GOT3 (cell line): ENCODE measurements around the gene ZFYVE28.
"Not testable (repeated sequence)": the region's sequence is repeated elsewhere in the genome, so short reads cannot be mapped to it uniquely, and the experiment has no call there.

Experiments
- DNase-seq: peaks from one replicate; lab custom pipeline; 2025; ENCODE audit warnings: mixed read lengths; lab: John Stamatoyannopoulos, UW

Gene ZFYVE28

DNA sequence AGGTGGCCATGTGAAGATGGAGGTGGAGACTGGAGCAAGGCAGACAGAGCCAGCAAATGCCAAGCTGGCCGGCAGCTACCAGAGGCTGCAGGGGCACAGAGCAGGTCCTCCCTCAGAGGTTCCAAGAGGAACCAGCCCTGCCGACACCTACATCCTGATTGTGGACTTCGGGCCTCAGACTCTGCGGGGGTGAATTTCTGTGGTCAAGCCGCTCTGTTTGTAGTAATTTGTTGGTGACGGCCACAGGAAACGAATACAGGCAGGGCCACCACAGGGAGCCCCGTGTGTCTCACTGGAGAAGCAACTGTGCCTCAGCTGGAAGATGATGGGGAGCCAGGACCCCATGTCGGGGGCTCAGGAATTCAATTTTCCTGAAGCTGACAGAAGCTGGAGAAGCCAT lies 28.3 kb downstream of the ZFYVE28 start:
- DNase-seq, result no peak

DNA sequence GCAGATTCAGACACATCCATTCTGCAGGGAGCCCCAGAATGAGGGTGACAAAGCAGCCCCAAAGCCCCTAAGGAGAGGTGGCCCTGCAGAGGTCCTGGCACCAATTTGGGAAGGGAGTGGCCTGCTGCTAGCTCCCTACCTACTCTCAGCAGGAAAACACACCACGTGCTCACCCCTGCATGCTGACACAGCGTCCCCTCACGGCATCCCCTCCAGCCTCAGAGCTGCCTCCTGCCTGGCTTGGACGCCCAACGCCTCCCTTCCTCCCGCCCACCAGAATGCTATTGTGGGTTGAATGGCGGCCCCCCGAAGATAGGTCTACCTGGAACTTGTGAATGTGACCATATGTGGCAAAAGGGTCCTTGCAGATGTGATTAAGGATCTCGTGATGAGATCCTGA lies 28.8 kb downstream of the ZFYVE28 start:
- DNase-seq, result no peak

DNA sequence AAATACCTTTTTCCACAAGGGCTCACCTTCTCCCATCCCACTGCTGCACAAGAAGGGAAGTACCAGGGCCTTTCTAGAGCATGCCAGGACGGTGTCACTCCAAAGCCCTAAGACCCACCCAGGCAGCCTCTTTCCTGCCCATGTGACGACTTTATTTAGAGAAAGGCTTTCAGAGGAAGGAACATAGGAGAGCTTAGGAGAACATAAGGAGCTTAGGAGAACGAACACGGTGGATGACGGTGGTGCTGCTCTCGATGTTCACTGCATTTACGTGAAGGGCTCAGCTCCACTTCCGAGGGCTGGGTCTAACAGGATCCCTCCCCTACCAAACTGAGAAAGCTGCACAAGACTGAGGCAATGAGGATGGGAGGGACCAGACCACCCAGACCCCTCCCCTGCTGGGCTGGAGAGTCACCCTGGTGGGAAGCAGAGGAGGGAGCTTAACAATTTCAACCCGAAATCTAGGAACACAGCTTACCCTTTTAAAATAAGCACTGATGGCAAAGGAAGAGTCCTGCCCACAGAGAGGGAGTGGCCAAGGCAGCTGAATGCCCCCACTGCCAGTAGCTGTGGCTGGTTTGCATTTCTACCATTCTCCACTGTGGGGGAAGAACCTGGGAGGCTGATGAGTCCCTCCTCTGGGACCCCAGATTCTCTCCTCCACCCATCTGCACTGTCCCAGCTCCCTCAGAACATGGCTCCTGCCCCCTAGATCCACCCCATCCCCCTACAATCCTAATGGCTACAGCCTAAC lies 29.8 kb downstream of the ZFYVE28 start:
- no peak for DNase-seq

DNA sequence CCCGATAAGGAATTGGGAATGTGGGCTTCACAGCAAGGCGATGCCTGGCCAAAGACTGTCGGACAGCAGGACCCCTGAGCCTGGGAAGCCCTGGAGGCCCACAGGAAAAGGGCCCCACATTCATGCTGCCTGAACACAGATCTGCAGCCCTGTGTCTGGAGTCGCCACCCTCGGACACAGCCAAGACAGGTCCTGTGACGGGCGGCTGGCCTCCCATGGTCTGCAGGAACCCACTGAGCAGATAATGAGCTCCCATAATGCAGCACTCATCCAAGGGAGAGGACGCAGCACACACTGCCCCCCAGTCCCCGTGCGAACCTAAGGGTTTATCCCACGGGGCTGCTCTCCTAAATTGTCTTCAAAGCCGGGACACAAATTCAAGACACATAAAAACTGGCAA lies 30.6 kb downstream of the ZFYVE28 start:
- DNase-seq, result no peak

DNA sequence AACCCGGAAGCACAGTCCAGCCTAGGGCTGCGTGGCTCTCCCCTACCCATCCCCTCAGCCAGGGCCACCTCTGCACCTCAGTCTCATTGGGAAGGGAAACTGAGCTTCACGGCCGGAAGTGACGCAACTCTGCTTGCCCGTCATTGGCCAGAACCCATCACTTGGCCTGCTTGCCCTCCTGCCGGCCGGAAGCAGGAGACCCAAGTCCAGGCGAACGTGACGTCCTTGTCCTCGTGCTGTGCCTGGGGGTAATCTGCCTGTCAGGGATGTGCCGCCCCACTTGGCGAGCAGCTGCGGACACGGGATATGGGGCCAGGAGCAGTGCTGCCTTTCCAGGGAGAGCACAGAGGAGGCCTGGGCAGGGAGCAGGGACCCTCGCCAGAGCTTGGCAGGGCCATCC lies 31.2 kb downstream of the ZFYVE28 start:
- no peak for DNase-seq

DNA sequence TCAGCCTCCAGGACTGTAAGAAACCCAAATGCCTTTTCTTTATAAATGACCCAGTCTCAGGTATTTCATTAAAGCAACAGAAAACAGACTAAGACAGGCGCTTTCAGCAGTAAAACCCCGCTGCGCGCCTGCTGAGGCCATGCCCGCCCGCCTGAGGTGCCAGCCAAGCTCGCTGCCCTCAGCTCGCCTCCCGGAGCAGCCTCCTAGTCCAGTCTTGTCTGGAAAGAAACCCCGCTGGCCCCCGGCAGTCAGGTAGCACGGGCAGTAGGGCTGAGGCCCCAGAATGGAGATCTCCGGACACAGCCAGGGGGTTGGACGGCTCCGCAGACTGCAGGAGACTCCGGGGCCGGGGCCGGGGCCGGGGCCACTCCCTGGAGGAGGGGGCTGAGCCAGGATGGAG lies 31.7 kb downstream of the ZFYVE28 start:
- no peak for DNase-seq

DNA sequence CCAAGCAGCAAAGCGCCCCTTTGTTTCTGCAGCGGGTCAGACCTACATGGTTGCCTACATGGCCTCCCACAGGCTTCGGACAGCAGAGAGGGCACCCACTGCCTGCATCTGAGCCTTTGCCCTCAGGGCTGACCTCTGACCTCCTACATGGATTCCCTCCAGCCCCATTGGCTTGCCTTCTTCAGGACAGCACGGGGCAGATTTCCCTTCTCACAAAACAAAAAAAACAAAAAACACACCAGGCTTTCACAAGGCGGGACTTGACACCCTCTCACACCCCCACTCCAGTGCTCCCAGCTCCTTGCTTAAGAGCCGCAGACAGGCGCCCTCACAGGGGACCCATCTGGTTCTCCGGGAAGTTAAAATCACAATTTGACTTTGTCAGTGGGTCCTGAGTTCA lies 32.9 kb downstream of the ZFYVE28 start:
- no peak for DNase-seq

DNA sequence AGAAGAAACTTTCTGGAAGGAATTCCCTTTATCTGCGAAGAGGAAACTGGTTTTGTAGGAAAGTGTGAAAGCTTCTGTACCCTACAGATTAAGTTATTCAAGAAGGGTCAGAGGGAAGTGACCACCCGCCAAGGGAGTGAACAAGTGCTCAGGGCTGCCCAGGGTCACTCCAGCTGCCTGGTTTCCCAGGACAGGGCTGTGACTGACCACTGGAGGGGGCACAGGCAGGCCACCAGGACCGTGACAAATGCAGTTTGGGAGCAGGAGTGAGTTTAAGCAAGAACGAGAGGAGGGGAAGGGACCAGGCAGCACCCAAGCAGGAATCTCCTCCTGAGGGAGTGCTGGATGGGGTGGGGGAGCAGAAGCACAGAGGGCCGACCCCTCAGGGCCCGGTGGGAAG lies 34.2 kb downstream of the ZFYVE28 start:
- no peak for DNase-seq

DNA sequence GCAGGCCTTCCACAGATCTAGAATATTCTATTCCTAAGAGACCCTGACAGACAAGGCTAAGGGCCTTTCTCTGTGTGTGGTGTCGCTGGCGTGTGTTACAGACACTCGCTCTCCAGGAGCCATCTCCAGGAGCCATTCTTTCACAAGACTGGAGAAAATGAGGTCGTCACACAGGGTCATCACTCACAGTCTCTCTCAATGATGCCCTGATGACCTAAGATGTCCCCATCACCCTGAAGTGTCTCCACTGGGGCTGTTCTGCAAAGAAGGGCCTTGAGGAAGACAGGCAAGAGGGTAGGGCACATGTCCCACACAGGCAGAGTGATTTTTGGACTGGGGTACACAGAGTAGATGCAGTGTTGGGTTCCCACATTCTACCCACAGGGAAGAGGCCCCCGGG lies 34.7 kb downstream of the ZFYVE28 start:
- no peak for DNase-seq

DNA sequence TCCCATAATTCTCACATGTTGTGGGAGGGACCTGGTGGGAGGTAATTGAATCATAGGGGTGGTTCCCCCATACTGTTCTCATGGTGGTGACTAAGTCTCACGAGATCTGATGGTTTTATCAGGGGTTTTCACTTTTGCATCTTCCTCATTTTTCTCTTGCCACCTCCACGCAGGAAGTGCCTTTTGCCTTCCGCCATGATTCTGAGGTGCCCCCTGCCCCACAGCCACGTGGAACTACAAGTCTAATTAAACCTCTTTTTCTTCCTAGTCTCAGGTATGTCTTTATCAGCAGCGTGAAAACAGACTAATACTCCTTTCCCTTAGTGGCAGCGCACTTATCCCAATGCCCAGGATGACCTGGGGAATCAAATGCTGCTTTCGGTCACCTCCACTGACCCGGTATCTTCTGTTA lies 35.2 kb downstream of the ZFYVE28 start:
- DNase-seq, result not testable (repeated sequence)

DNA sequence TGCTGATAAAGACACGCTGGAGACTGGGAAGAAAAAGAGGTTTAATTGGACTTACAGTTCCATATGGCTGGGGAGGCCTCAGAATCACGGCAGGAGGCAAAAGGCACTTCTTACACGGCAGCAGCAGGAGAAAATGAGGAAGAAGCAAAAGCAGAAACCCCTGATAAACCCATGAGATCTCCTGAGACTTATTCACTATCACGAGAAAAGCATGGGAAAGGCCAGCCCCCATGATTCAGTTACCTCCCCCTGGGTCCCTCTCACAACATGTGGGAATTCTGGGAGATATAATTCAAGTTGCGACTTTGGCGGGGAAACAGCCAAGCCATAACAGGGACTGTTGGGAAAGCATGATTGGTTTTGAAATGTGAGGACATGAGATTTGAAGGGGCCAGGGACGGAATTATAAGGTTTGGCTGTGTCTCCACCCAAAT lies 35.7 kb downstream of the ZFYVE28 start:
- DNase-seq, result not testable (repeated sequence)

DNA sequence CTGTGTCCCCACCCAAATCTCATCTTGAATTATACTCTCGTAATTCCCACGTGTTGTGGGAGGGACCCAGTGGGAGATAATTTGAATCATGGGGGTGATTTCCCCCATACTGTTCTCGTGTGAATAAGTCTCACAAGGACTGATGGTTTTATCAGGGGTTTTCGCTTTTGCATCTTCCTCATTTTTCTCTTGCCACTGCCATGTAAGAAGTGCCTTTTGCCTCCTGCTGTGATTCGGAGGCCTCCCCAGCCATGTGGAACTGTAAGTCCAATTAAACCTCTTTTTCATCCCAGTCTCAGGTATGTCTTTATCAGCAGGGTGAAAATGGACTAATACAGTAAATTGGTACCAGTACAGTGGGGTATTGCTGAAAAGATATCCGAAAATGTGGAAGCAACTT lies 37.9 kb downstream of the ZFYVE28 start:
- DNase-seq, result not testable (repeated sequence)

DNA sequence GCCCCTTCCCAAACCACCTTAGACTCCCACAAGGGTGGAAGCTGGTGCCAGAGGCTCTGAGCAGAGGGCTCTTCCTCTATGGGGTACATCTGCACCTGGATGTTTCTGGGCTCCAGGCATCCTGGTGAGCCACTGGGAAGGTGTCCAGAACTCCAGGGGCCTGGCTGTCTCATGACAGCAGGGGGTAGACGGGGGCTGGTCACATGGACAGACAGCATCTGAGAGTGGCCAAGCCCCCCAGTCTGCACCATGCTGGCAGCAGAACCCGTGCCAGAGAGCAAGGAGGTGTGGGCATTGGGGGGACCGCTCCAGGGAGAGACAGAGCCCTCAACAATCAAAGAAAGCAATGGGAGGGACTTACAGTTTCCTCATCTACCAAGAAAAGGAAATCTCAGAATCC lies 39.5 kb downstream of the ZFYVE28 start:
- no peak for DNase-seq

DNA sequence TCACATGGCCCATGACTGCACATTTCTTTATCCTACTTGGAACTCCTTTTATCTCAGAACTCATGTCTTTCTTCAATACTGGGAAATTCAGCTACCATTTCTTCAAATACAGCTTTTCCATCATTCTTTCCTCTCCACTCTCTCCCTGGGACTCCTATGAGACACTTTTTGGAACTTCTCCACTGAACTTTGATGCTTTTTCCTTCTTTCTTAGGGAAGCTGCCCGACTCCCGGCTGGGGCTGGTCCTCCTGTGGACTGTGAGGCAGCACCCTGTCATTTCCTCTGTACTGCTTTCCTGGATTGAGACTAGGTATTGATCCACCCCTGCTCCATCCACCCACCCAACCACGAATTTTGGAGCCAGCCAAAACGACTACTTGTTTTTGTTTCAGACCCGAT lies 40.0 kb downstream of the ZFYVE28 start:
- no peak for DNase-seq

DNA sequence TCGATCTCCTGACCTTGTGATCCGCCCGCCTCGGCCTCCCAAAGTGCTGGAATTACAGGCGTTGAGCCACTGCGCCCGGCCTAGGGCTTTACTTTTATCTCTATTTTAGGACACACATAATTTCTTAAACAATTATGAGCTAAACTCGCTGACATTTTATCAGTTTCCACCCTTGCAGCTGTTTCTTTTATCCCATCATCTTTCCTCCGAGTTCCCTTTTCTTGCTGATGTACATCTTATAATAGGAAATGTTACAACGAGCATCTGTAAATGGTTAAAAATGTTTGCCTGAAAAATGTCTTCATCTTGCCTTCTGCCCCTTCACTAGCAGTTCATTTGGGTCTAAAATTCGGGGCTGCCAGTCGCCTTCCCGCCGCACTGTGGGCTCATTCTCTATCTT lies 41.2 kb downstream of the ZFYVE28 start:
- DNase-seq, result no peak

DNA sequence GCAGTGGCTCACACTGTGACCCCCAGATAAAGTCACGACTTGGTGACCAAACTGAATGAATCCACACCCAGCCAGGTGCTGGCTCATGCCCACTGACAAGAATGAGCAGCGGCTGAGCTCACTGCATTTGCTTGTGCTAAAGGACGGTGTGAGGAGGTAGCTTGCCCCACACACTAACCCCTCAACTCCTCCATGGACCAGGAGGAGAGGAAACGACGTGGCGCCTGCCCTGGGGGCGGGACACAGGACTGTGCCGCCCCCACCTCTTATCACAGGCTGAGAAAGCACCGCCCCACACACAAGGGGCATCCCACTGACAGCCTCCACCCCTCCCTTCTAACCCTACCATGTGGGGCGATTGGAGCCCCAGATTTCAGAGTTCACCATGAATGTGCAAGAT lies 43.0 kb downstream of the ZFYVE28 start:
- no peak for DNase-seq

DNA sequence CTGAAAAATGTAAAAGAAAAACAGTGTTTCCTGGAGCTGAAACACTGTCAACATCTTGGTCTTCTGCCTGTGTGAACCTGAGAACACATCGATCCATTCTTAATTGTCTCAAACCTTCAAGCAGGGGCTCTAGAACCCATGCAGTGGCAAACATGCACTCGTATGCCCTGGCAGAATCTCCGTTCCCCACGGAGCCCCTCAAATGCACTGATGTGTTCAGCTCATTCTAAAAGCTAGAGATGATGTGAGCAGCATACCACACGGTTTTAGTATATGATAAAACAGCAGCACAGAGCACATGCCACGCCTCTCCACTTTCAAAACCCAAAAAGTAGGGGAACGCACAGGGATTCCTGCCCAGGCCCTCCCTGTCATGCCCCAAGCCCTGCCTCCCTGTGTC lies 44.9 kb downstream of the ZFYVE28 start:
- no peak for DNase-seq

DNA sequence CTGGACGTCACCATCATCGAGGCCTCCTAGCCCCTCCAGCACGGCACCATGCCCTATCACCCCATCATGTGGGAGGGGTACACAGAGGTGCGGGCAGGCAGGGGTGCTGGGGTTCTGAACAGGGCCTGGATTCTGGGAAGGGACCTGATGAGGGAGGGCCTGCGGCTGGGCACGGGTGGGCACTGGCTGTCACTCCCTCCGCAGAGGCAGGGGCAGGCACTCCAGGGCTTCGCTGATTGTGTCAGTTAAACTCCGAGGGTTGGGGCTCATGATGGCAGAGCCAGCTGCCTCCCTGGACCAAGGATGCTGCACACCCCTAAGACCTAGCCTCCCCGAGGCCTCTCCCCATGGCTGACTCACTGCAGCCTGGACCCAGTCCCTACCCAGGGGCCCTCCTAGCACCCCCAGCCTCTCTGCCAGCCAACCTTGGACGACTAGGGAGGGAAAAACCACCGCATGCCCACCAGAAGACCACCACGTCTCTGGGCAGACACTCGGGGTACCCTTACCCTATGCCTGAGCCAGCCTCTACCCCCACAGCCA lies 45.9 kb downstream of the ZFYVE28 start:
- DNase-seq, result no peak

DNA sequence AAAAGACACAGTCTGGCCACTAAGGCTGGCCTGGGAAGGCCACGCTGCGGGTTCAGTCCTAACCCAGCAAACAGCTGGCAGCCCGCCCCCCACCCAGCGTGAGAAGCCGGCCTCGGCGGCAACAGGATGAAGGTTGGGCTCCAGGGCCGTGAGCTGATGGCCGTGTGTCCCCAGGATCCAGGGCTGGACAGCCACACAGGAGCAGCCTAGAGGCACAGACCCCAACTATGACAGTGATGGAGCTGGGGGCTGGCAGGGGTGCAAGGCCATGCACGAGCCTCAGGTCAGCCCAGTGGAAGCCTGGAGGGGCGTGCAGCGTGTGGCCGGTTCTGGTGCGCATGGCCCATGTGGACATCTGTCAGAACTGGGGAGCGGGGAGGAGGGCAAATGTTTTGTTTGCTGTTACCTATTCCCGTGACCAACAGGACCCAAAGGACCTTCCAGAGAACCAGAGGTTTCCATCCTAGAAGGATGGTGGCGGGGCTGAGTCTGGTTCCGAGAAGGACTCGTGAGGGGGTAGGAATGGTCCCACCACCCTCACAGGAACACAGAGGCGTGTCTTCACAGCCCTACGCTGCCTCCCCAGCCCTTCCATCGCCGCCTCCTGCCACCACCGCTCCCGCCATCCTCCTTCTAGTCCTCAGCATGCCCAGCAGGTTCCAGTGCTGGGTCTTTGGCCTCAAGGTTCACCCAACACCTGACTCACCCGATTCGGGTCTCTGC lies 46.5 kb downstream of the ZFYVE28 start:
- no peak for DNase-seq

DNA sequence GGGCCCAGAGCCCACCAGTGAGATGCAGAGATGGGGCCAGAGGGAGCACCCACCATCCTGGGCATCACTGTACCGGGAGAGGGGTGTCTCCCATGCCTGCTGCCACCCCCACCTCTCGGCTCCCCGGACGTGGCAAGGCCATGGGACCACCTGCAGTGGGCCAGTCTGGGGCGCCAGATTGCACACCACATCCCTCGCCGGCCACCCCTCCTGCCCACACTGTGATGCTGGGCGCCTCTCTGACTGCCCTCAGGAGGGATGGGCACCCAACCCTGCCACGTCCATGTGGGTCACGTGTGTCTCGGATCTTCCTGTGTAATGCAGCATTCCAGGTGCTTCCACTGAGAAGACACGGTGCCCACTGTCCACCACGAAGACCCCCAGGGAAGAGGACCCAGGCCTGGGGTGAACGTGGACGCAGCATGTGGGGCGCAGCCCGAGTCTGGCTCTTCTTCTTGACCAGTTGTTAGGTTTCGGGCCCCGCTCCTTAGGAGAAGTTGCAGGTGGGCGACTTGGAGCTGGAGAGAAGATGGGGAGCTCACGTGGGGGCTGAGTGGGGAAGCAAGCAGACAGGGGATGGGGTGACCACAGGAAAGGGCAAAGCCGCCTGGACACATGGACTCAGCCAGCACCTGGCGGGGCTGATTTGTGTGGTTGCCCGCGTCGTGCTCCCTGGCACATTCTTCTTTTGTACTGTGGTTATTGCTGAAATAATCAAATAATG lies 47.7 kb downstream of the ZFYVE28 start:
- DNase-seq, result no peak

DNA sequence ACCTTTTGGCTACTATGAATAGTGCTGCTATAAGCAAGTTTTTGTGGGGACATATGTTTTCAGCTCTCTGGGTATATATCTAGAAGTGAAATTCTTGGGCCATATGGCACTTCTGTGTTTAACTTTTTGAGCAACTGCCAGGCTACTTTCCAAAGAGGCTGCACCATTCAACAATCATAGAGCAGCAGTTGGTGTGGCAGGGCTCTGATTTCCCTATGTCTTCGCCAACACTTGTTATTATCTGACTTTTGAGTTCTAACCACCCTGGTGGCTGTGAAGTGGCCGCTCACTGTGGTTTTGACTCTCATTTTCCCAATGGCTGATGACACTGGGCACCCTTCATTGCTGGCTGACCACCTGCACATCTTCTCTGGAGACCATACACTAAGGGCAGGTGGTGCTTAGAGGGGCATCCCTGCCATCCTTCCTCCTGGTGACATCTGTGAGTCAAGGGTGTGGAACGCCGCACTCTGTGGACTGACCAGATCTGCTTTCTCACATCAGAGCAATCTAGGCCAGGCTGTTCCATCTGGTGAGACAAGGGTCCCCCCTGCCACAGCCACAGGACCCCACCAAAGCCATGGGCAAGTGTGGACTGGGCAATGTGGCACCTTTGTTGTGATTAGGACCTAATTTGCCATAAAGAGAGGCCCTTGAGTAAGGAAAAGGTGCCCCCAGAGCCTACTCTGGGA lies 49.6 kb downstream of the ZFYVE28 start:
- no peak for DNase-seq

DNA sequence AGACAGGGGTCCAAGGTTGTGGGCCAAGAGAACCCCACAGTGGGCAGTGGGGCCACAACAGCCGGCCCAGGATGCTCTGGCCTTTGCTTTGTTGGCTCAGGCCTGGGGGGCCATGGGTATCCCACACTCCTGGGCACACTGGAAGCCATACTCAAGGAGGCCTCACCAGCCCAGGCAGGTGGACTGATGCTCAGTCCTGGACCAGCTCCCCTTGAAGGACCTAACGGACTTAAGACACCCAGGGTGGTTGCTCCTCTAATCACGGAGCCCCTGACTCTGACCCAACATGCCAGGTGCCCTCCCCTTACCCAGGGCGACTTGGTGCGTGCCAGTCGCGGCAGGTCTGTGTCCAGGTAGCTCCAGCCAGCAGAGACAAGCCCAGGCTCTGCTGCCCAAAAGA lies 50.8 kb downstream of the ZFYVE28 start:
- no peak for DNase-seq
